Ovary (tissue), 9 donors: ENCODE measurements around the gene SLC39A12. TPM values are rescaled to one million over a fixed set of nuclear protein-coding genes. Genes with fewer than 3 reads are reported as not detected.

Experiments used
- DNase-seq, 5 donors: peaks; one replicate each; pipeline ENCODE4 v3.0.0-alpha.2; 2019 to 2020
- H3K27ac ChIP-seq, 2 donors: fragments of 200-600 bp; one replicate each; pipeline versions ENCODE4 v1.5.1 to v1.8.0; 2019 to 2022
- H3K27me3 ChIP-seq: fragments of 200-600 bp; one replicate; pipeline ENCODE4 v1.8.0; 2022
- H3K36me3 ChIP-seq: fragments of 200-600 bp; sonication (generic); one replicate; pipeline ENCODE4 v1.5.1; 2019
- H3K4me1 ChIP-seq: one replicate; pipeline ENCODE4 v1.8.1; 2013; ENCODE audit warnings: mild to moderate bottlenecking, moderate library complexity; ENCODE audit not compliant: insufficient read depth
- H3K4me3 ChIP-seq: fragments of 200-600 bp; sonication (generic); one replicate; pipeline ENCODE4 v1.5.1; 2017
- H3K9me3 ChIP-seq, 2 donors: fragments of 200-600 bp in 1 of 2; sonication (generic) in 1 of 2; one replicate each; pipeline versions ENCODE4 v1.5.1 to v1.8.1; 2013 to 2019; ENCODE audit warnings: mild to moderate bottlenecking in 1 of 2, moderate library complexity in 1 of 2
- CTCF ChIP-seq, 3 donors: fragments of 450-650 bp in 2 of 3; fragments of 200-600 bp in 1 of 3; IDR thresholded peaks; one replicate each; pipeline versions ENCODE4 v1.5.1 to v1.8.0; 2016 to 2022; ENCODE audit warnings: antibody characterized with exemption in 3 of 3, mild to moderate bottlenecking in 1 of 3
- EP300 ChIP-seq: sonication (generic); formaldehyde crosslinking; IDR thresholded peaks from one replicate; pipeline ENCODE4 v1.6.1; 2017; ENCODE audit warnings: antibody characterized with exemption
- POLR2A ChIP-seq: fragments of 450-650 bp; IDR thresholded peaks from one replicate; pipeline ENCODE4 v1.6.1; 2017; ENCODE audit warnings: antibody characterized with exemption, mild to moderate bottlenecking, moderate library complexity
- WGBS, 3 donors: extraction: QIAGEN DNeasy Blood & Tissue Kit in 1 of 3; methylation state at CpG; one replicate each; pipeline versions ENCODE4 v1.1.5 to v1.1.7; 2013 to 2017; 5-methylcytosine and 5-hydroxymethylcytosine counted together
- intact Hi-C, 4 donors: fragments of 100-400 bp; cut with DNase I; formaldehyde crosslinking; loops; one replicate each; pipeline versions ENCODE4 v1.11.0 to v1.15.1; 2022 to 2023
- polyA plus RNA-seq, 2 donors: library from polyadenylated mRNA; stranded (reverse); fragments of 200-250 nt in 1 of 2; fragments of 350-450 nt in 1 of 2; fragmentation: Illumina TruSeq in 1 of 2; extraction: RNeasy Lipid Tissue Mini Kit (QIAGEN cat#74804) in 1 of 2; gene quantifications; one replicate each; pipeline ENCODE4 v1.2.3, GENCODE V29; 2013 to 2014
- total RNA-seq, 7 donors: library from RNA; depleted of rRNA in 2 of 7; stranded (reverse); fragments of >200 nt in 2 of 7; fragmentation: NEBNext Ultra II Directional in 3 of 7; extraction: Animal tissue kit (Norgen Biotek cat#: 25700) in 3 of 7; gene quantifications; one replicate each; pipeline versions ENCODE4 v1.1.0 to v1.2.4, GENCODE V29; 2016 to 2023
- donor health status: DM: no; HTN: no; CAD: no; lungs with moderate emphysema.
- donor health status: DM: no; HTN: no; CAD: no.
- donor health status: Bipolar disorder and iron deficiency.
- donor health status: DM: yes; HTN: yes; CAD: no.
- donor health status: DM: no; HTN: no; CAD: no.
- donor health status: DM: yes; HTN: yes; CAD: no.

Gene SLC39A12
- total and polyA plus RNA-seq, 9 donors = 0.02 TPM; not detected in 8

- DNase-seq = no peak
- Histone ChIP-seq H3K9me3 (no peaks in the 10 kb centered on the region), H3K27ac (no peak overlapping the region), H3K36me3 (no peaks in the 10 kb centered on the region), H3K4me1 (peaks cover 2% of the 10 kb centered on the region), H3K27me3 (no peaks in the 10 kb centered on the region), H3K4me3 (no peak overlapping the region)
- intact Hi-C loops = no loop called here
- TF ChIP-seq EP300 = no peak
- WGBS, 3 donors = 14 to 22% (median 22%) methylated on average over 1 of the region's 1 CpG
These were observed 57.3 kb downstream of the SLC39A12 start for GRCh38 chr10:18008986-18009385.

GRCh38 chr10:18010050-18010449 is 58.3 kb downstream of the SLC39A12 start:
- Histone ChIP-seq H3K9me3 (no peaks in the 10 kb centered on the region), H3K27ac (no peak overlapping the region), H3K4me1 (peaks cover 2% of the 10 kb centered on the region), H3K27me3 (no peaks in the 10 kb centered on the region), H3K36me3 (no peaks in the 10 kb centered on the region), H3K4me3 (no peak overlapping the region)
- no peak for DNase-seq
- WGBS, 3 donors = 28 to 44% (median 35%) methylated on average over 2 of the region's 2 CpGs
- intact Hi-C loops = no loop called here
- TF ChIP-seq POLR2A = no peak

- no peak for DNase-seq
- WGBS, 3 donors = 82 to 93% (median 83%) methylated on average over 1 of the region's 1 CpG
- Histone ChIP-seq H3K4me1 (no peaks in the 10 kb centered on the region), H3K9me3 (no peaks in the 10 kb centered on the region), H3K27me3 (no peaks in the 10 kb centered on the region), H3K27ac (no peak overlapping the region), H3K36me3 (no peaks in the 10 kb centered on the region), H3K4me3 (no peak overlapping the region)
- no peak for TF ChIP-seq CTCF (IDR thresholded peaks at IDR 0.05)
- intact Hi-C loops = no loop called here
These were observed 68.8 kb downstream of the SLC39A12 start for GRCh38 chr10:18020523-18020922.

GRCh38 chr10:18021725-18022480 is 70.2 kb downstream of the SLC39A12 start:
- no peak for TF ChIP-seq CTCF (IDR thresholded peaks at IDR 0.05)
- no peak for TF ChIP-seq POLR2A
- no peak for TF ChIP-seq EP300
- Histone ChIP-seq H3K36me3 (no peaks in the 10 kb centered on the region), H3K4me1 (no peaks in the 10 kb centered on the region), H3K4me3 (no peak overlapping the region), H3K9me3 (no peaks in the 10 kb centered on the region), H3K27me3 (no peaks in the 10 kb centered on the region), H3K27ac (no peak overlapping the region)
- no peak for DNase-seq
- WGBS, 3 donors = 28 to 59% (median 56%) methylated on average over 2 of the region's 2 CpGs
- intact Hi-C loops = no loop called here

GRCh38 chr10:18043148-18044006 is 91.7 kb downstream of the SLC39A12 start:
- Histone ChIP-seq H3K4me3 (no peak overlapping the region), H3K36me3 (no peaks in the 10 kb centered on the region), H3K27ac (no peak overlapping the region), H3K9me3 (no peaks in the 10 kb centered on the region), H3K27me3 (no peaks in the 10 kb centered on the region), H3K4me1 (peaks cover 2% of the 10 kb centered on the region)
- DNase-seq = no peak
- WGBS, 3 donors = 40 to 48% (median 41%) methylated on average over 4 of the region's 4 CpGs
- intact Hi-C loops = no loop called here
- TF ChIP-seq CTCF (IDR thresholded peaks at IDR 0.05) (no peak), POLR2A (no peak), EP300 (no peak)
